Mesenchymal stem cell (in vitro differentiated cells and primary cell): ENCODE results near the gene KLHL28.
"Not testable (repeated sequence)": the region's sequence is repeated elsewhere in the genome, so short reads cannot be mapped to it uniquely, and the experiment has no call there.

ENCODE experiments used
- DNase-seq: peaks from one replicate; pipeline ENCODE4 v3.0.0-alpha.2; 2013
- H2AFZ ChIP-seq: one replicate; pipeline ENCODE4 v1.6.1; 2013; ENCODE audit warnings: low read depth, mild to moderate bottlenecking, control low read depth, inconsistent platforms, low read length, moderate library complexity
- H2AK5ac ChIP-seq: 2 replicates; pipeline ENCODE4 v1.6.1; 2013; ENCODE audit warnings: low read length, moderate library complexity, mild to moderate bottlenecking, inconsistent platforms; ENCODE audit not compliant: severe bottlenecking
- H2BK120ac ChIP-seq: one replicate; pipeline ENCODE4 v1.6.1; 2013; ENCODE audit warnings: low read depth, mild to moderate bottlenecking, inconsistent platforms, low read length, moderate library complexity
- H2BK12ac ChIP-seq, 2 experiments: one replicate each; pipeline ENCODE4 v1.6.1; 2013; ENCODE audit warnings: inconsistent platforms in 2 of 2, low read length in 2 of 2, mild to moderate bottlenecking in 2 of 2, moderate library complexity in 2 of 2, control low read depth in 1 of 2
- H2BK15ac ChIP-seq: one replicate; pipeline ENCODE4 v1.6.1; 2013; ENCODE audit warnings: mild to moderate bottlenecking, low read depth, inconsistent platforms; ENCODE audit not compliant: poor library complexity, severe bottlenecking
- H2BK5ac ChIP-seq: 2 replicates; pipeline ENCODE4 v1.6.1; 2013; ENCODE audit warnings: low read depth, mild to moderate bottlenecking, low read length, control low read depth, inconsistent platforms; ENCODE audit not compliant: poor library complexity, severe bottlenecking
- H3K14ac ChIP-seq, 2 experiments: one replicate each; pipeline ENCODE4 v1.6.1; 2013; ENCODE audit warnings: inconsistent platforms in 2 of 2, low read length in 2 of 2, control low read depth in 1 of 2, mild to moderate bottlenecking in 1 of 2, moderate library complexity in 1 of 2
- H3K18ac ChIP-seq, 2 experiments: one replicate each; pipeline ENCODE4 v1.6.1; 2013; ENCODE audit warnings: inconsistent platforms in 2 of 2, low read length in 2 of 2, control low read depth in 1 of 2, low read depth in 1 of 2, mild to moderate bottlenecking in 1 of 2
- H3K23ac ChIP-seq, 2 experiments: one replicate each; pipeline ENCODE4 v1.6.1; 2013; ENCODE audit warnings: inconsistent platforms in 2 of 2, low read length in 2 of 2, mild to moderate bottlenecking in 2 of 2, moderate library complexity in 2 of 2, control low read depth in 1 of 2
- H3K27ac ChIP-seq: 2 replicates; pipeline ENCODE4 v1.5.1; 2013; ENCODE audit warnings: mild to moderate bottlenecking, moderate library complexity, low read length, control low read depth, inconsistent platforms; ENCODE audit not compliant: poor library complexity, severe bottlenecking
- H3K27me3 ChIP-seq, 2 experiments: 2 replicates each; pipeline versions ENCODE4 v1.6.1 to v1.7.0; 2013; ENCODE audit warnings: low read length in 2 of 2, mild to moderate bottlenecking in 2 of 2, moderate library complexity in 2 of 2, control low read depth in 1 of 2, inconsistent platforms in 1 of 2; ENCODE audit not compliant: control insufficient read depth in 1 of 2, insufficient read depth in 1 of 2
- H3K36me3 ChIP-seq, 2 experiments: 2 replicates each; pipeline versions ENCODE4 v1.6.1 to v1.7.0; 2013; ENCODE audit warnings: low read length in 2 of 2, control low read depth in 1 of 2, inconsistent platforms in 1 of 2, low read depth in 1 of 2, mild to moderate bottlenecking in 1 of 2; ENCODE audit not compliant: insufficient read depth in 2 of 2, control insufficient read depth in 1 of 2
- H3K4ac ChIP-seq, 2 experiments: one replicate each; pipeline ENCODE4 v1.6.1; 2013; ENCODE audit warnings: inconsistent platforms in 2 of 2, low read length in 2 of 2, mild to moderate bottlenecking in 2 of 2, moderate library complexity in 2 of 2, control low read depth in 1 of 2, low read depth in 1 of 2
- H3K4me1 ChIP-seq: 2 replicates; pipeline ENCODE4 v1.6.1; 2013; ENCODE audit warnings: low read depth, low read length, control low read depth; ENCODE audit not compliant: control insufficient read depth, insufficient read depth
- H3K4me2 ChIP-seq: 2 replicates; pipeline ENCODE4 v1.6.1; 2013; ENCODE audit warnings: low read length, mild to moderate bottlenecking, inconsistent platforms; ENCODE audit not compliant: poor library complexity, severe bottlenecking
- H3K4me3 ChIP-seq, 2 experiments: 2 replicates each; pipeline versions ENCODE4 v1.5.1 to v1.7.0; 2013; ENCODE audit warnings: low read length in 2 of 2, mild to moderate bottlenecking in 2 of 2, control low read depth in 1 of 2, low read depth in 1 of 2; ENCODE audit not compliant: insufficient read depth in 1 of 2
- H3K79me1 ChIP-seq: replicated peaks from 2 replicates; pipeline ENCODE4 v1.6.1; 2013; ENCODE audit warnings: mild to moderate bottlenecking, control low read depth, low read length, inconsistent platforms; ENCODE audit not compliant: poor library complexity, severe bottlenecking
- H3K9ac ChIP-seq: 2 replicates; pipeline ENCODE4 v1.7.0; 2013; ENCODE audit warnings: mild to moderate bottlenecking, low read length, moderate library complexity
- H3K9me3 ChIP-seq: 2 replicates; pipeline ENCODE4 v1.7.0; 2013; ENCODE audit warnings: mild to moderate bottlenecking, low read length; ENCODE audit not compliant: control insufficient read depth
- H4K8ac ChIP-seq: one replicate; pipeline ENCODE4 v1.6.1; 2013; ENCODE audit warnings: inconsistent platforms, mild to moderate bottlenecking, low read length, moderate library complexity
- H4K91ac ChIP-seq: one replicate; pipeline ENCODE4 v1.6.1; 2013; ENCODE audit warnings: mild to moderate bottlenecking, low read length, inconsistent platforms
- WGBS: methylation state at CpG from one replicate; pipeline ENCODE4 v1.1.7; 2013; ENCODE audit warnings: mixed read lengths; 5-methylcytosine and 5-hydroxymethylcytosine counted together

KLHL28 gene

DNA sequence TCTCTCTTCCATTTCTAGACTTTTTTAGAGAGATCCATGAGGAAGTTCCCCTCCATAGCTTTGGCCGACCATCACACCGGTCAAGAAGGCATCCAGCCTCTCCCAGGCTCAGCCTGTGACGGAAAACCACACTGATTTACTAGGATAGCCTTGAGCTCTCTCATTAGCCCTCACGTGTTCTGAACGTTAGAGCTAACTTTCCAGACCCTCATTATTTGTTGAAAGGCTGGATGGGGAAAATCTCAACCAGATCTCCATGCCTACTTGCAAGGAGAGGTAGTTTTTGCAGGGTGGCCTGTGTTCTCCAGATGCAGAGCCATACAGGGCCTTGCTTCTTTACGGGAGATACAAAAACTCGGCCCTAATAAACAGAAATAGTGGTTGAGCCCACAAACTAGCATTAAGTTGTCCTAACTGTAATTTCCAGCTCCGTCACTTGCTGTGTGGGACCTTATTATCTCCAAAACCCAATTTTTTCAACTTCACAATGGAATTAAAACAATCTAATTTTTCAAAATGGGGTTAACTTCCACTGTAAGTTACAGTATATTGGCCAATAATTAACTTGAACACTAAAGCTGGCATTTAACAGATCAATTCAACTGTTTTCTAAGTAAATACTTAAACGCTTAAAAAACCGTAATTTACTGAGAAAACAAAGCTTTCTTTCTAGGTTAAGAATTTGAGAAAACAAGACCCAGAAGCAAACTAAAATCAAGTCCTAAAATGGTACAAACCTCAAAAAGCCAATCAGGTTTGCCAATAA, 65.3 kb downstream of the KLHL28 start:
- Histone ChIP-seq H3K27me3 (no peaks in the 10 kb centered on the region), H3K27ac (peak overlapping the region; percentile 99), H3K18ac (peak overlapping the region in 1 of 2 experiments; percentile 62), H3K9ac (peak overlapping the region; percentile 68), H2AK5ac (peak overlapping the region; percentile 97), H3K9me3 (no peaks in the 10 kb centered on the region), H2BK5ac (peak overlapping the region; percentile 96), H3K4ac (peak overlapping the region in 1 of 2 experiments; percentile 49), H4K91ac (peak overlapping the region; percentile 57), H3K4me1 (peaks cover 6% of the 10 kb centered on the region), H2BK15ac (peak overlapping the region; percentile 48), H3K14ac (no peak overlapping the region), H2BK12ac (peak overlapping the region in 1 of 2 experiments; percentile 63), H3K23ac (no peak overlapping the region), H3K36me3 (peaks cover 0 to 6% of the 10 kb centered on the region in 2 experiments), H4K8ac (peak overlapping the region; percentile 12), H2AFZ (no peak overlapping the region), H3K4me3 (peak overlapping the region in 1 of 2 experiments; percentile 60), H3K4me2 (no peak overlapping the region), H3K79me1 (peaks cover 3% of the 10 kb centered on the region), H2BK120ac (peak overlapping the region; percentile 64)
- DNase-seq, result no peak
- 95% methylated on average over 9 of the region's 10 CpGs for WGBS

DNA sequence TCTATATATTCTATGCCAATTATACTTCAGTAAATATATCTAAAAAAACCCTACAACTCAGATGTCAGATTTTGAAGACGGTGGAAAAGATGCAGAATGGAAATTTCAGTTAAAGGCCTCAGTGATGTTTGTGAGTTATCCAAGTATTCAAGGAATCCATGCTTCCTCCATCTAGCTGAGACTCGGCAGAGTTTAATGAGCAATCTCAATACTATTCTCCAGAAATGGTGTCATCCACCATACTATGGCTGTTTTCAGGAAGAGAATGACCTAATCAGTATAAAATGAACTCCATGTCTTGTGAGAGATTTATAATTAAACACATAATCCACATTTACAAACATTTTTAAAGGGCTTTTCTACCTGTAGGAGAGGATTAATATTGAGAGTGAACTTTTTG, 66.0 kb downstream of the KLHL28 start:
- Histone ChIP-seq H2BK120ac (no peak overlapping the region), H2AK5ac (no peak overlapping the region), H3K18ac (no peak overlapping the region), H3K4me1 (peaks cover 6% of the 10 kb centered on the region), H3K9ac (peak overlapping the region; percentile 68), H3K27ac (peak overlapping the region; percentile 99), H3K23ac (no peak overlapping the region), H2AFZ (no peak overlapping the region), H3K9me3 (no peaks in the 10 kb centered on the region), H4K91ac (no peak overlapping the region), H2BK15ac (no peak overlapping the region), H4K8ac (no peak overlapping the region), H3K36me3 (peaks cover 0 to under 1% of the 10 kb centered on the region in 2 experiments), H3K27me3 (no peaks in the 10 kb centered on the region), H3K79me1 (peaks cover 2% of the 10 kb centered on the region), H2BK12ac (no peak overlapping the region), H2BK5ac (no peak overlapping the region), H3K14ac (no peak overlapping the region), H3K4ac (no peak overlapping the region), H3K4me3 (no peak overlapping the region), H3K4me2 (no peak overlapping the region)
- DNase-seq, result peak; percentile 87
- WGBS, result no CpG with 5 or more reads among the region's 2 CpGs

- Histone ChIP-seq H3K4me2 (no peak overlapping the region), H2BK15ac (no peak overlapping the region), H3K18ac (no peak overlapping the region), H4K91ac (no peak overlapping the region), H2BK120ac (no peak overlapping the region), H3K4ac (no peak overlapping the region), H3K27ac (no peak overlapping the region), H2AK5ac (no peak overlapping the region), H3K4me1 (peaks cover 6% of the 10 kb centered on the region), H3K9ac (no peak overlapping the region), H3K23ac (no peak overlapping the region), H3K36me3 (no peaks in the 10 kb centered on the region), H3K9me3 (no peaks in the 10 kb centered on the region), H2BK12ac (no peak overlapping the region), H3K4me3 (no peak overlapping the region), H4K8ac (no peak overlapping the region), H3K79me1 (peaks cover 2% of the 10 kb centered on the region), H2BK5ac (no peak overlapping the region), H3K14ac (no peak overlapping the region), H3K27me3 (no peaks in the 10 kb centered on the region), H2AFZ (no peak overlapping the region)
- DNase-seq, result no peak
- 100% methylated on average over 1 of the region's 2 CpGs for WGBS
These were observed 68.2 kb downstream of the KLHL28 start for GRCh38 chr14:44893535-44893934.

GRCh38 chr14:44891726-44892372, 69.9 kb downstream of the KLHL28 start:
- not testable (repeated sequence) for H4K8ac ChIP-seq, H3K4me3 ChIP-seq, H2BK15ac ChIP-seq, H3K14ac ChIP-seq, H2AFZ ChIP-seq, H3K27me3 ChIP-seq, H3K9ac ChIP-seq, H2BK5ac ChIP-seq, H3K23ac ChIP-seq, H4K91ac ChIP-seq, H2AK5ac ChIP-seq, H3K9me3 ChIP-seq, H3K18ac ChIP-seq, H3K4ac ChIP-seq, H3K27ac ChIP-seq, H3K36me3 ChIP-seq, H3K79me1 ChIP-seq, H3K4me2 ChIP-seq, H2BK120ac ChIP-seq, DNase-seq, H3K4me1 ChIP-seq, H2BK12ac ChIP-seq
- 80% methylated on average over 2 of the region's 3 CpGs for WGBS
